ENCODE measurements around the gene ADAM19.

Gene ADAM19

DNA sequence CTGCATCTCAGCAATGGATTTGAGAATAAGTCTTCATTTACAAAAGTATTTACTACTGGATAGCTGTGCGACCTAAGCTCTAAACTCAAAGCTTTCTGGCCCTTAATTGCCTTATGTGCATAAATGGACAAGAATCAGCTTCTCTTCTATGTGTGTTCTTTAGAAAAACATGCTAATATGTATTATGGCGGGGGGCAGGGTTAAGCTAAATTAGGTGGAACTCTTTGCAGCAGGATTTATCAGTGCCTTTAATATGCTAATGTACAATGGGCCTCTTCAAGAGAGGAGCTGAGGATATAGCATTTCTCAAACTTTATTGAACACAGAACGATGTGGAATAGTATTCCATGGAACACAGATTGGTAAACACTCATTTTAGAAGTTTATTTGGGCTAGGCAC is 125.6 kb downstream of the ADAM19 start:
- Histone ChIP-seq H3K4me2 (ENCODE audit: low read length) (no peak overlapping the region), H3K4me3 (ENCODE audit: low read length) (no peak overlapping the region), H3K9me3 (ENCODE audit: insufficient read depth, low read length) (no peaks in the 10 kb centered on the region), H3K9ac (ENCODE audit: low read length) (no peak overlapping the region), H4K20me1 (ENCODE audit: insufficient read depth, low read length) (no peaks in the 10 kb centered on the region), H3K4me1 (ENCODE audit: low read length) (no peaks in the 10 kb centered on the region), H3K27ac (ENCODE audit: low read length) (no peak overlapping the region), H2AFZ (ENCODE audit: low read depth, low read length) (no peak overlapping the region), H3K36me3 (replicated peaks; ENCODE audit: low read depth, low read length) (no peaks in the 10 kb centered on the region), H3K79me2 (ENCODE audit: low read length) (no peaks in the 10 kb centered on the region), H3K27me3 (ENCODE audit: low read depth, low read length) (no peaks in the 10 kb centered on the region)
- no peak for TF ChIP-seq EZH2phosphoT487 (IDR thresholded peaks at IDR 0.05; ENCODE audit: low read depth)
- no peak for TF ChIP-seq CTCF (IDR thresholded peaks at IDR 0.05; ENCODE audit: low read depth, low read length)

GRCh38 chr5:157449011-157449723 is 126.4 kb downstream of the ADAM19 start:
- H2AFZ ChIP-seq (ENCODE audit: low read depth, low read length): no peak overlapping the region
- TF ChIP-seq EZH2phosphoT487 (IDR thresholded peaks at IDR 0.05; ENCODE audit: low read depth) (no peak), CTCF (IDR thresholded peaks at IDR 0.05; ENCODE audit: low read depth, low read length) (no peak)
- no peaks in the 10 kb centered on the region for H3K27me3 ChIP-seq (ENCODE audit: low read depth, low read length)

DNA sequence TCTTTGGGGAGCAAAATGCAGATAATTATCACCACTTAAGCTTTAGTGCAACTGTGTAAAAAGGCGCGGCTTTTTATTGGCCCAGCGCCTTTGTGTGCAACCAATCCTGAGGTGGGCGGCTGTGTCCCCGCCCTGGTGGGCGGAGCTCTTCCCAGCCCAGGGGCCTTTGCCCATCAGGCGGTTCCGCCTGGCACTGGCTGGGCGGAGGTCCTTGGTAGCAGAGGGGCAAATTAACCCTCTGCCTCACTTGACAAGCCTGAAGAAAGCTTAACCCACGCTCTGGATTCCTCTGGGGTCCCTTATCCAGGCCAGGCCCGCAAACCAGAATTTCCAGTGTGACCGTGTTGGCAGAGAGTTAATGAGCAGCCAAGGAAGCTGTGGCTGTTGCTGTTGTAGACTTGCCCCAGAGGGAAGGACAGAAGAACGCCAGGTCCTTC is 128.4 kb downstream of the ADAM19 start:
- Histone ChIP-seq H3K4me3 (ENCODE audit: low read length) (no peak overlapping the region), H4K20me1 (ENCODE audit: insufficient read depth, low read length) (no peaks in the 10 kb centered on the region), H3K36me3 (replicated peaks; ENCODE audit: low read depth, low read length) (no peaks in the 10 kb centered on the region), H3K27ac (ENCODE audit: low read length) (no peak overlapping the region), H3K9me3 (ENCODE audit: insufficient read depth, low read length) (no peaks in the 10 kb centered on the region), H3K79me2 (ENCODE audit: low read length) (no peaks in the 10 kb centered on the region), H3K9ac (ENCODE audit: low read length) (no peak overlapping the region), H3K4me1 (ENCODE audit: low read length) (no peaks in the 10 kb centered on the region), H3K27me3 (ENCODE audit: low read depth, low read length) (no peaks in the 10 kb centered on the region), H2AFZ (ENCODE audit: low read depth, low read length) (no peak overlapping the region), H3K4me2 (ENCODE audit: low read length) (no peak overlapping the region)
- TF ChIP-seq CTCF (IDR thresholded peaks at IDR 0.05; ENCODE audit: low read depth, low read length) (no peak), EZH2phosphoT487 (IDR thresholded peaks at IDR 0.05; ENCODE audit: low read depth) (no peak)

More at GRCh38 chr5:157449011-157449723, 126.4 kb downstream of the ADAM19 start:
- no peaks in the 10 kb centered on the region for H3K36me3 ChIP-seq (replicated peaks; ENCODE audit: low read depth, low read length)
- H3K9ac ChIP-seq (ENCODE audit: low read length): no peak overlapping the region
- no peak overlapping the region for H3K27ac ChIP-seq (ENCODE audit: low read length)
- H3K4me3 ChIP-seq (ENCODE audit: low read length): no peak overlapping the region
- H4K20me1 ChIP-seq (ENCODE audit: insufficient read depth, low read length): no peaks in the 10 kb centered on the region
- no peaks in the 10 kb centered on the region for H3K9me3 ChIP-seq (ENCODE audit: insufficient read depth, low read length)
- no peaks in the 10 kb centered on the region for H3K79me2 ChIP-seq (ENCODE audit: low read length)
- no peak overlapping the region for H3K4me2 ChIP-seq (ENCODE audit: low read length)
- no peaks in the 10 kb centered on the region for H3K4me1 ChIP-seq (ENCODE audit: low read length)

- no peaks in the 10 kb centered on the region for H3K9me3 ChIP-seq (ENCODE audit: insufficient read depth, low read length)
- H3K9ac ChIP-seq (ENCODE audit: low read length): no peak overlapping the region
- H3K4me1 ChIP-seq (ENCODE audit: low read length): no peaks in the 10 kb centered on the region
- TF ChIP-seq EZH2phosphoT487 (IDR thresholded peaks at IDR 0.05; ENCODE audit: low read depth) (no peak), CTCF (IDR thresholded peaks at IDR 0.05; ENCODE audit: low read depth, low read length) (no peak)
- H3K27me3 ChIP-seq (ENCODE audit: low read depth, low read length): no peaks in the 10 kb centered on the region
- H2AFZ ChIP-seq (ENCODE audit: low read depth, low read length): no peak overlapping the region
- H4K20me1 ChIP-seq (ENCODE audit: insufficient read depth, low read length): no peaks in the 10 kb centered on the region
- H3K36me3 ChIP-seq (replicated peaks; ENCODE audit: low read depth, low read length): no peaks in the 10 kb centered on the region
- no peaks in the 10 kb centered on the region for H3K79me2 ChIP-seq (ENCODE audit: low read length)
- no peak overlapping the region for H3K4me2 ChIP-seq (ENCODE audit: low read length)
- H3K4me3 ChIP-seq (ENCODE audit: low read length): no peak overlapping the region
- H3K27ac ChIP-seq (ENCODE audit: low read length): no peak overlapping the region
Observed at GRCh38 chr5:157446412-157446935, 129.1 kb downstream of the ADAM19 start.

All from OCI-LY3 (cell line).